ENCODE measurements around the gene VASN. TPM values are rescaled to one million over a fixed set of nuclear protein-coding genes. Genes with fewer than 3 reads are reported as not detected.
A peak's percentile ranks its signal among the peaks of the same experiment; 100 is the strongest.

VASN gene
- total RNA-seq, 2 donors from 2014 or later: 10.4 to 12.1 TPM

DNA sequence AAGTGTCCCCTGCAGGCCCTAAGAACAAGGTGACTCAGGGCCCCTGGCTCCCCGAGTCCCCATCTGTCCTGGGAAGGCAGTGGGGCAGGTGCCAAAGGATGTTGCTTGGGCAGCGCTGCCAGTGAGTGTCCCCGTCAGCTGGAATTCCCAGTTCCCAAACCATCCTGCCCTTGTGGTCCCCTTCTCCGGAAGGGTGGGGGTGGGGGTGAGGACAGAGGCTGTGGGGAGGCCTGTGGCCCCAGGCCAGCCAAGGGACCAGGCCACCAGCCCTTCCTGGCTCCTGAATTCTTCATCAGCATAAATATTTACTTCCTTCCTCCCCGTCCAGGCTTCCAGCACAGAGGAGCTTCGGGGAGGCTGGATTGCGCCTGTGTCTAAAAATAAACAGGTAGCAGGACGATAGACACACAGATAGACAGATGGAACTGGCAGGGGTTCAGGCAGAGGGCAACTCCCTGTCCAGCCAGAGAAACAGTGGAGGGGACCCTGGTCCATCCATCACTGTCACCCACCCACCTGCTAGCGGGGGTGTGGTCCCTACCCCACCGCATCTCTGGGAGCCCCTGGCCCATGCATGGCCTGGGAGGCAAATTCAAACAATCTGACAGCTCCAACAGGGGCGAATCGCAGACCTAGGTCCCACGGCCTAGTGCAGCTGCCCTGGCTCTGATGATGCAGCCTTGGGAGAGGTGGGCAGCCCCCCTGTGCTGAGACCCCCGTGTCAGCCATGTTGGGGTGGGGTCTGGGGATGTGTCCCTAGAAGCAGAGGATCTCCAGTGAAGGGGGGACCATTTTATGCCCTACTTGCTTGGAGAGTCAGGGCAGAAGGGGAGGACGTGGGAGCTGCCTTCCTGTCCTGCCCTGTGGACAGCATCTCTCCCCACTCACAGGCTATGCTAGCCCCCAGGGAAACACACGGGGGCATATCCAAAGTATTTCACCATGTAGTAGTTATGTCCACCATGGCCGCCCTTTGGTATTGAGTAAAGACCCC, 42.6 kb upstream of the VASN start:
- no peak overlapping the region for H3K4me3 ChIP-seq (ENCODE audit: low read length)

DNA sequence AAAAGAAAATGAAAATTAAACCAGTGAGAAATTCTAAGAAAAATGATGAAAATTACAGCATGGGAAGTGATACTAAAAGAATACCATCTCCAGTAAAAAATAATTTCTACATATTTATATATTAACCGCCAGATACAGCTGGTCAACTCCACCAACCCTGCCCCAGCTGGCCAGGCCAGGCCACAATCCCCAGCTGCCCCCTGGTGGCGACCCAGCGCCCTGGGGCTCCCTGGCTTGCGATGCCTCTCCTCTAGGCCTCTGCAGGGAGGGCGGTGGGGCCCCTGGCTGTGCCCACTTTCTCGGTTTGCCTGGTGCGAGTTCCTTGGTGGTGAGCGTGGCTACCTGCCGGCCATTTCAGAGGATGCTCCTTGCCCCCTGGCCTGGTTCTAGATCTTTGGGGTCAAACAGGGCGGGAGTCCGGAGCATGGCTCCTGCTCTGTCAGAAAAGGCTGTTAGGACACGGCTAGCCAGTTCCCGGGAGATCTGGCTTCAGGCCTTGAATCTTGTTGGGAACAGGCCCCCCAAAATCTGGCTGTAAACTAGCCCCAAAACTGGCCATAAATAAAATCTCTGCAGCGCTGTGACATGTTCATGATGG, 41.3 kb upstream of the VASN start:
- Mint-ChIP-seq H3K9me3 (no peaks in the 10 kb centered on the region), H3K27ac (no peak overlapping the region), H3K36me3 (ENCODE audit: low read depth) (no peaks in the 10 kb centered on the region), H3K27me3 (ENCODE audit: insufficient read depth) (no peaks in the 10 kb centered on the region), H3K4me3 (no peak overlapping the region), H3K4me1 (peaks cover under 1% of the 10 kb centered on the region)
- Histone ChIP-seq H3K27me3 (ENCODE audit: control insufficient read depth, insufficient read depth, low read length, poor library complexity, severe bottlenecking) (no peaks in the 10 kb centered on the region), H3K4me1 (ENCODE audit: control insufficient read depth, insufficient read depth, low read length) (peaks cover 3% of the 10 kb centered on the region), H3K4me3 (ENCODE audit: low read length) (no peak overlapping the region), H3K9ac (ENCODE audit: extremely low read depth, low read length, poor library complexity, severe bottlenecking) (no peak overlapping the region), H3K36me3 (ENCODE audit: control insufficient read depth, insufficient read depth, low read length) (no peaks in the 10 kb centered on the region), H3K27ac (ENCODE audit: low read depth, low read length) (no peak overlapping the region), H3K9me3 (ENCODE audit: control insufficient read depth, low read length) (no peaks in the 10 kb centered on the region)
- TF ChIP-seq, protein P1, sequence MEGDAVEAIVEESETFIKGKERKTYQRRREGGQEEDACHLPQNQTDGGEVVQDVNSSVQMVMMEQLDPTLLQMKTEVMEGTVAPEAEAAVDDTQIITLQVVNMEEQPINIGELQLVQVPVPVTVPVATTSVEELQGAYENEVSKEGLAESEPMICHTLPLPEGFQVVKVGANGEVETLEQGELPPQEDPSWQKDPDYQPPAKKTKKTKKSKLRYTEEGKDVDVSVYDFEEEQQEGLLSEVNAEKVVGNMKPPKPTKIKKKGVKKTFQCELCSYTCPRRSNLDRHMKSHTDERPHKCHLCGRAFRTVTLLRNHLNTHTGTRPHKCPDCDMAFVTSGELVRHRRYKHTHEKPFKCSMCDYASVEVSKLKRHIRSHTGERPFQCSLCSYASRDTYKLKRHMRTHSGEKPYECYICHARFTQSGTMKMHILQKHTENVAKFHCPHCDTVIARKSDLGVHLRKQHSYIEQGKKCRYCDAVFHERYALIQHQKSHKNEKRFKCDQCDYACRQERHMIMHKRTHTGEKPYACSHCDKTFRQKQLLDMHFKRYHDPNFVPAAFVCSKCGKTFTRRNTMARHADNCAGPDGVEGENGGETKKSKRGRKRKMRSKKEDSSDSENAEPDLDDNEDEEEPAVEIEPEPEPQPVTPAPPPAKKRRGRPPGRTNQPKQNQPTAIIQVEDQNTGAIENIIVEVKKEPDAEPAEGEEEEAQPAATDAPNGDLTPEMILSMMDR (conservative IDR thresholded peaks at IDR 0.05): peak; percentile 98
- WGBS, 2 experiments (ENCODE audit: insufficient coverage in 1 of 2, insufficient read length in 1 of 2): 70 to 75% methylated on average over 9 to 14 of the region's 14 CpGs
- peak; percentile 93 for DNase-seq

More for the DNA sequence above, 42.6 kb upstream of the VASN start:
- TF ChIP-seq, protein P1 (conservative IDR thresholded peaks at IDR 0.05): no peak
- Mint-ChIP-seq H3K36me3 (ENCODE audit: low read depth) (no peaks in the 10 kb centered on the region), H3K4me3 (no peak overlapping the region), H3K27me3 (ENCODE audit: insufficient read depth) (no peaks in the 10 kb centered on the region), H3K27ac (no peak overlapping the region), H3K4me1 (peaks cover 3% of the 10 kb centered on the region), H3K9me3 (no peaks in the 10 kb centered on the region)
- H3K9ac ChIP-seq (ENCODE audit: extremely low read depth, low read length, poor library complexity, severe bottlenecking): no peak overlapping the region
- H3K27me3 ChIP-seq (ENCODE audit: control insufficient read depth, insufficient read depth, low read length, poor library complexity, severe bottlenecking): no peaks in the 10 kb centered on the region
- peak overlapping the region; percentile 57 for H3K27ac ChIP-seq (ENCODE audit: low read depth, low read length)
- no peaks in the 10 kb centered on the region for H3K9me3 ChIP-seq (ENCODE audit: control insufficient read depth, low read length)
- H3K4me1 ChIP-seq (ENCODE audit: control insufficient read depth, insufficient read depth, low read length): peaks cover 3% of the 10 kb centered on the region
- 90 to 91% methylated on average over 9 to 17 of the region's 17 CpGs for WGBS, 2 experiments (ENCODE audit: insufficient coverage in 1 of 2, insufficient read length in 1 of 2)
- no peaks in the 10 kb centered on the region for H3K36me3 ChIP-seq (ENCODE audit: control insufficient read depth, insufficient read depth, low read length)
- DNase-seq: no peak

DNA sequence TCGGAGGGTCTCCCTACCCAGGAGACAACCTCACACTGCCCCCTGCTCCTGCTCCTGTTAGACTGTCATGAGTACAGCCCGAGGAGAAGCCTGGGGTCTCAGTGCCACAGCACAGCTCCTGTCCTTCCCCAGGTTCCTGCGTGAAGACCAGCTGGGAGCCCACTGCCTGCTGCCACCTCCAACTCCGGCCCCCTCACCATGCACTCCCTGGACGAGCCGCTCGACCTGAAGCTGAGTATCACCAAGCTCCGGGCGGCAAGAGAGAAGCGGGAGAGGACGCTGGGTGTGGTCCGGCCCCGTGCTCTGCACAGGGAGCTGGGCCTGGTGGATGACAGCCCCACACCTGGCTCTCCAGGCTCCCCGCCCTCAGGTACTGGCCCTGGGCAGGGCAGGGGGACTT, 39.6 kb upstream of the VASN start:
- Mint-ChIP-seq H3K4me3 (no peak overlapping the region), H3K27me3 (ENCODE audit: insufficient read depth) (no peaks in the 10 kb centered on the region), H3K36me3 (ENCODE audit: low read depth) (peaks cover 4% of the 10 kb centered on the region), H3K9me3 (no peaks in the 10 kb centered on the region), H3K4me1 (peaks cover 4% of the 10 kb centered on the region), H3K27ac (no peak overlapping the region)
- no peaks in the 10 kb centered on the region for H3K9me3 ChIP-seq (ENCODE audit: control insufficient read depth, low read length)
- H3K9ac ChIP-seq (ENCODE audit: extremely low read depth, low read length, poor library complexity, severe bottlenecking): no peak overlapping the region
- 88 to 91% methylated on average over 8 to 14 of the region's 14 CpGs for WGBS, 2 experiments (ENCODE audit: insufficient coverage in 1 of 2, insufficient read length in 1 of 2)
- no peak for DNase-seq
- no peaks in the 10 kb centered on the region for H3K27me3 ChIP-seq (ENCODE audit: control insufficient read depth, insufficient read depth, low read length, poor library complexity, severe bottlenecking)
- no peak overlapping the region for H3K4me3 ChIP-seq (ENCODE audit: low read length)
- H3K4me1 ChIP-seq (ENCODE audit: control insufficient read depth, insufficient read depth, low read length): peaks cover 3% of the 10 kb centered on the region
- H3K36me3 ChIP-seq (ENCODE audit: control insufficient read depth, insufficient read depth, low read length): no peaks in the 10 kb centered on the region
- no peak overlapping the region for H3K27ac ChIP-seq (ENCODE audit: low read depth, low read length)
- TF ChIP-seq, protein P1 (conservative IDR thresholded peaks at IDR 0.05): no peak
